ENCODE measurements around the gene EDC4.

DNA sequence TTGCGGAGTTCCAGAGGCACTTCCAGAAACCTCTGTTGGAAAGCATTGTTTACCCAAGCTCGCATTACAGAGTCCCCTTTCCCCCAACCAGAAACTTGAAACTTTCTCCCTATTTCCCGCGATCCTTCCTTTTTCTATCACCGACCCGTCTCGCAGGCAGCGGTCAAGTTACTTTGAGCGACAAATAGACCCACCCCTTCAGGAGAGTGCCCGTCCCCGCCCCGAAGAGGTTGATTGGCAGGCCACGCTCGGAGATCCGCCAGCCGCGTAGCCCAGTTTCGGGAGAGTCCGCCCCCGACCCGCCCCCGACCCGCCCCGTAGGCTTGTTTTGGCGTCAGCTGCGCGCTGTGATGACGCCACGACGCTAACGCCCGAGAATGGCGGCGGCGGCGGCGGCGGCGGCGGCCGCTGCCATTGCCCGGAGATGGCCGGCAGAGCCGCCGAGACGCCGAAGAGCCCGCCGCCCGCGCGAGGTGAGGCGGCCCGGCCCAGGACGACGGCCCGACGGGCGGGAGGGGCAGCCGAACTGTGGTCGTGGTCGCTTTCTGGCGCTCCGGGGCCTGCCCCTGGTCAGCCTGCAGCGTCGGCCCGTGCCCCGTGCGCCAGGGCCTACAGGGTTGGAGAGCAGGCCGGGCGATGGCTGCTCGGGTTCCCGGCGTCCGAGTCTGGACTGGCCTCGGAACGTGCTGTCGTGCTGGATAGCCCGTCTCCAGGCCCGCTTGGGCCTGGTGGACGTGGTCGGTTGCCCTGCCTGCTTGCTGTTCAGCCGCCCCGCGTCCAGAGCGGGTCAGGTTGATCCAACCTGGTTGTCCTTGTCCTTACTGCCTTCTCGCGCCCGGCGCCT lies 20.3 kb downstream of the EDC4 start, which contains the start of gene PSKH1:
- peak; percentile 91 for TF ChIP-seq YY1 (IDR thresholded peaks at IDR 0.05; ENCODE audit: extremely low read depth, insufficient replicate concordance, low read depth, low read length)
- no peak for TF ChIP-seq CTCF (IDR thresholded peaks at IDR 0.05 in 2 of 3, conservative IDR thresholded peaks at IDR 0.05 in 1 of 3; ENCODE audit: borderline replicate concordance in 1 of 3, insufficient read depth in 1 of 3, low read depth in 2 of 3, low read length in 2 of 3)
